Parathyroid adenoma (tissue), 2 donors: Measurements from ENCODE around the gene ANKRD53.
"Not testable (repeated sequence)": the region's sequence is repeated elsewhere in the genome, so short reads cannot be mapped to it uniquely, and the experiment has no call there.

ENCODE experiments used
- H2AFZ ChIP-seq: fragments of 300-600 bp; sonication (generic); one replicate; pipeline ENCODE4 v1.7.0; 2017; ENCODE audit warnings: antibody characterized with exemption, mild to moderate bottlenecking
- H3K27ac ChIP-seq: fragments of 300-600 bp; sonication (generic); one replicate; pipeline ENCODE4 v1.7.0; 2017
- H3K27me3 ChIP-seq: fragments of 300-600 bp; sonication (generic); one replicate; pipeline ENCODE4 v1.7.0; 2017; ENCODE audit warnings: low read length; ENCODE audit not compliant: control insufficient read depth, insufficient read depth
- H3K36me3 ChIP-seq: fragments of 300-600 bp; sonication (generic); one replicate; pipeline ENCODE4 v1.7.0; 2017; ENCODE audit warnings: low read length; ENCODE audit not compliant: control insufficient read depth, insufficient read depth
- H3K4me1 ChIP-seq: fragments of 300-600 bp; sonication (generic); one replicate; pipeline ENCODE4 v1.7.0; 2017; ENCODE audit warnings: control low read depth
- H3K4me2 ChIP-seq: fragments of 300-600 bp; sonication (generic); one replicate; pipeline ENCODE4 v1.7.0; 2017; ENCODE audit warnings: low read length
- H3K4me3 ChIP-seq: fragments of 300-600 bp; sonication (generic); one replicate; pipeline ENCODE4 v1.7.0; 2017; ENCODE audit warnings: low read depth, low read length
- H3K79me2 ChIP-seq: fragments of 300-600 bp; sonication (generic); one replicate; pipeline ENCODE4 v1.7.0; 2017; ENCODE audit warnings: control low read depth
- H3K9ac ChIP-seq: fragments of 300-600 bp; sonication (generic); one replicate; pipeline ENCODE4 v1.7.0; 2017; ENCODE audit warnings: mild to moderate bottlenecking
- H3K9me3 ChIP-seq: fragments of 300-600 bp; sonication (generic); one replicate; pipeline ENCODE4 v1.7.0; 2017; ENCODE audit warnings: low read length; ENCODE audit not compliant: control insufficient read depth
- TF ChIP-seq, protein P1 (sequence below): fragments of 300-600 bp; sonication (generic); IDR thresholded peaks from one replicate; pipeline ENCODE4 v1.7.0; 2017; ENCODE audit warnings: antibody characterized with exemption, mild to moderate bottlenecking
- donor health status: primary hyperparathyroidism.

ANKRD53 gene

GRCh38 chr2:71006323-71006722 lies 27.9 kb downstream of the ANKRD53 start:
- Histone ChIP-seq H2AFZ (no peak overlapping the region), H3K4me2 (no peak overlapping the region), H3K9ac (no peak overlapping the region), H3K36me3 (no peaks in the 10 kb centered on the region), H3K4me3 (no peak overlapping the region), H3K9me3 (no peaks in the 10 kb centered on the region), H3K27me3 (no peaks in the 10 kb centered on the region), H3K79me2 (no peaks in the 10 kb centered on the region), H3K4me1 (no peaks in the 10 kb centered on the region), H3K27ac (no peak overlapping the region)
- TF ChIP-seq, protein P1, sequence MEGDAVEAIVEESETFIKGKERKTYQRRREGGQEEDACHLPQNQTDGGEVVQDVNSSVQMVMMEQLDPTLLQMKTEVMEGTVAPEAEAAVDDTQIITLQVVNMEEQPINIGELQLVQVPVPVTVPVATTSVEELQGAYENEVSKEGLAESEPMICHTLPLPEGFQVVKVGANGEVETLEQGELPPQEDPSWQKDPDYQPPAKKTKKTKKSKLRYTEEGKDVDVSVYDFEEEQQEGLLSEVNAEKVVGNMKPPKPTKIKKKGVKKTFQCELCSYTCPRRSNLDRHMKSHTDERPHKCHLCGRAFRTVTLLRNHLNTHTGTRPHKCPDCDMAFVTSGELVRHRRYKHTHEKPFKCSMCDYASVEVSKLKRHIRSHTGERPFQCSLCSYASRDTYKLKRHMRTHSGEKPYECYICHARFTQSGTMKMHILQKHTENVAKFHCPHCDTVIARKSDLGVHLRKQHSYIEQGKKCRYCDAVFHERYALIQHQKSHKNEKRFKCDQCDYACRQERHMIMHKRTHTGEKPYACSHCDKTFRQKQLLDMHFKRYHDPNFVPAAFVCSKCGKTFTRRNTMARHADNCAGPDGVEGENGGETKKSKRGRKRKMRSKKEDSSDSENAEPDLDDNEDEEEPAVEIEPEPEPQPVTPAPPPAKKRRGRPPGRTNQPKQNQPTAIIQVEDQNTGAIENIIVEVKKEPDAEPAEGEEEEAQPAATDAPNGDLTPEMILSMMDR, result no peak

GRCh38 chr2:71006955-71007799 lies 28.7 kb downstream of the ANKRD53 start:
- no peaks in the 10 kb centered on the region for H3K79me2 ChIP-seq
- H3K9me3 ChIP-seq, result no peaks in the 10 kb centered on the region
- no peaks in the 10 kb centered on the region for H3K36me3 ChIP-seq
- no peaks in the 10 kb centered on the region for H3K27me3 ChIP-seq
- H3K27ac ChIP-seq, result no peak overlapping the region
- H2AFZ ChIP-seq, result no peak overlapping the region
- H3K4me2 ChIP-seq, result no peak overlapping the region
- no peak overlapping the region for H3K9ac ChIP-seq
- H3K4me3 ChIP-seq, result no peak overlapping the region
- no peaks in the 10 kb centered on the region for H3K4me1 ChIP-seq
- TF ChIP-seq, protein P1, result no peak

DNA sequence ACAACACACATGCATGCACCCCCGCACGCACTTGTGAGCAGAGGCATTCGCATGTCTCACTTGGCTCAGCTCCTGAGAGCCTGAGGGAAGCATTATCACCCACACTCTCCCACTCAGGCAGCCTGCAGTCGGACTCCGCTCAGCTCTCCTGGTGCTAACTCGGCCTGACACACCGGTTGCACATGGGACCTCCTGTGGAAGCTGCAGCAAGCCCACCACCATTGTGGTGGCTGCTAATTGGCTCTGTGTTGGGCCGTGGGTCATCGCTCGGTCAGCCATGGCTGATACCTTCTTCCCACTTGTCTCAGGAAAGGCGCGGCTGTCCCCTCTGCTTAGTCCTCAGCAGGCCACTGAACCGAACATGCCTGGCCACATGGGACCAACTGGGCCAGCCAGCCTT lies 29.9 kb downstream of the ANKRD53 start:
- H3K79me2 ChIP-seq, result no peaks in the 10 kb centered on the region

GRCh38 chr2:71011786-71012185 lies 33.4 kb downstream of the ANKRD53 start:
- H3K9ac ChIP-seq, H3K79me2 ChIP-seq: not testable (repeated sequence)

More for the DNA sequence above, 29.9 kb downstream of the ANKRD53 start:
- H3K9me3 ChIP-seq, result no peaks in the 10 kb centered on the region
- H3K27me3 ChIP-seq, result no peaks in the 10 kb centered on the region
- H3K4me2 ChIP-seq, result no peak overlapping the region
- no peaks in the 10 kb centered on the region for H3K4me1 ChIP-seq
- H3K36me3 ChIP-seq, result no peaks in the 10 kb centered on the region
- TF ChIP-seq, protein P1, result no peak
- no peak overlapping the region for H3K4me3 ChIP-seq
- no peak overlapping the region for H2AFZ ChIP-seq
- H3K9ac ChIP-seq, result no peak overlapping the region
- no peak overlapping the region for H3K27ac ChIP-seq

GRCh38 chr2:71018625-71019024 lies 40.2 kb downstream of the ANKRD53 start:
- Histone ChIP-seq H2AFZ (no peak overlapping the region), H3K36me3 (no peaks in the 10 kb centered on the region), H3K79me2 (no peaks in the 10 kb centered on the region), H3K4me3 (no peak overlapping the region), H3K4me1 (peaks cover 9% of the 10 kb centered on the region), H3K9ac (no peak overlapping the region), H3K27me3 (no peaks in the 10 kb centered on the region), H3K27ac (no peak overlapping the region), H3K9me3 (no peaks in the 10 kb centered on the region), H3K4me2 (no peak overlapping the region)
- TF ChIP-seq, protein P1, result no peak

More at GRCh38 chr2:71011786-71012185, 33.4 kb downstream of the ANKRD53 start:
- H3K4me3 ChIP-seq, H3K27ac ChIP-seq, H3K27me3 ChIP-seq, H3K36me3 ChIP-seq, H3K4me2 ChIP-seq, H2AFZ ChIP-seq, H3K9me3 ChIP-seq, H3K4me1 ChIP-seq: not testable (repeated sequence)

- not testable (repeated sequence) for H3K4me3 ChIP-seq, H3K27me3 ChIP-seq, H3K36me3 ChIP-seq, H2AFZ ChIP-seq, H3K9me3 ChIP-seq, H3K4me2 ChIP-seq, H3K9ac ChIP-seq, H3K27ac ChIP-seq, H3K79me2 ChIP-seq
- H3K4me1 ChIP-seq, result peaks cover 13% of the 10 kb centered on the region
These were observed 41.6 kb downstream of the ANKRD53 start for GRCh38 chr2:71019989-71020388.

DNA sequence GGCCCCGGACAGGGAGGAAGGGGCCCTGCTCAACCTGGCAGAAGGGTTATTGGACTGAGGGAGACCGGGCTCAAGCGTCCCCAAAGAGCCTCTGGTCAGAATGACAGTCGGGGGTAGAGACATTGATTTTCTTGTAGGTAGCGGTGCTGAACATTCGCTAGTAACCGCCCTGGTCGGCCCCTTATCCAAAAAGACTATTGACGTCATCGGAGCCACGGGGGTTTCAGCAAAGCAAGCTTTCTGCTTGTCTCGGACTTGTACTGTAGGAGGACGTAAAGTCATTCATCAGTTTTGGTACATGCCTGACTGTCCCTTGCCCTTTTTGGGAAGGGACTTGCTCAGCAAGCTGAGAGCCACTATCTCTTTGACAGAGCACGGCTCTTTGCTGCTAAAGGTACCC lies 43.0 kb downstream of the ANKRD53 start:
- H3K27ac ChIP-seq, H3K9ac ChIP-seq, H3K4me3 ChIP-seq, H2AFZ ChIP-seq, H3K79me2 ChIP-seq, H3K9me3 ChIP-seq, H3K36me3 ChIP-seq, H3K4me2 ChIP-seq, H3K27me3 ChIP-seq: not testable (repeated sequence)
- peaks cover 13% of the 10 kb centered on the region for H3K4me1 ChIP-seq
